Coronary artery (tissue), 2 donors: ENCODE measurements around the gene OLFML2A.

Experiments
- DNase-seq: peaks from one replicate; pipeline ENCODE4 v3.0.0-alpha.2; 2017; ENCODE audit warnings: low spot score
- H3K27ac ChIP-seq, 2 donors: fragments of 200-600 bp; sonication (generic); one replicate each; pipeline ENCODE4 v1.5.1; 2016 to 2019
- H3K4me3 ChIP-seq: fragments of 200-600 bp; sonication (generic); 2 replicates; pipeline ENCODE4 v1.5.1; 2016; ENCODE audit warnings: mild to moderate bottlenecking, moderate library complexity
- CTCF ChIP-seq: fragments of 200-600 bp; sonication (generic); IDR thresholded peaks from one replicate; pipeline ENCODE4 v1.5.1; 2019; ENCODE audit warnings: antibody characterized with exemption

The OLFML2A gene

GRCh38 chr9:124754289-124754688, 22.6 kb upstream of the OLFML2A start:
- no peak for DNase-seq
- no peak overlapping the region for H3K27ac ChIP-seq
- no peak for TF ChIP-seq CTCF

GRCh38 chr9:124755061-124755460, 21.9 kb upstream of the OLFML2A start:
- TF ChIP-seq CTCF, result no peak
- no peak for DNase-seq
- H3K27ac ChIP-seq, result no peak overlapping the region
- H3K4me3 ChIP-seq, result no peak overlapping the region

More at GRCh38 chr9:124754289-124754688, 22.6 kb upstream of the OLFML2A start:
- H3K4me3 ChIP-seq, result no peak overlapping the region

- no peak for TF ChIP-seq CTCF
- H3K27ac ChIP-seq, result no peak overlapping the region
- DNase-seq, result no peak
Measured at GRCh38 chr9:124756011-124756410, 20.9 kb upstream of the OLFML2A start.

GRCh38 chr9:124757616-124758015, 19.3 kb upstream of the OLFML2A start:
- H3K27ac ChIP-seq, result no peak overlapping the region
- TF ChIP-seq CTCF, result no peak
- H3K4me3 ChIP-seq, result no peak overlapping the region
- DNase-seq, result no peak

More at GRCh38 chr9:124756011-124756410, 20.9 kb upstream of the OLFML2A start:
- no peak overlapping the region for H3K4me3 ChIP-seq

GRCh38 chr9:124758061-124758460, 18.9 kb upstream of the OLFML2A start:
- H3K27ac ChIP-seq, result no peak overlapping the region
- TF ChIP-seq CTCF, result no peak
- DNase-seq, result no peak
- no peak overlapping the region for H3K4me3 ChIP-seq

GRCh38 chr9:124758691-124759090, 18.2 kb upstream of the OLFML2A start:
- DNase-seq, result no peak
- TF ChIP-seq CTCF, result no peak
- no peak overlapping the region for H3K4me3 ChIP-seq
- H3K27ac ChIP-seq, result no peak overlapping the region

- no peak overlapping the region for H3K27ac ChIP-seq
- no peak for TF ChIP-seq CTCF
Measured at GRCh38 chr9:124759327-124759726, 17.6 kb upstream of the OLFML2A start.

More at GRCh38 chr9:124759327-124759726, 17.6 kb upstream of the OLFML2A start:
- DNase-seq, result no peak
- no peak overlapping the region for H3K4me3 ChIP-seq
